ENCODE data around the gene RRAGC.
"Not testable (repeated sequence)": the region's sequence is repeated elsewhere in the genome, so short reads cannot be mapped to it uniquely, and the experiment has no call there.

RRAGC gene

GRCh38 chr1:38815903-38816627 lies 43.5 kb downstream of the RRAGC start:
- DNase-seq (ENCODE audit: low spot score): peak; percentile 7

DNA sequence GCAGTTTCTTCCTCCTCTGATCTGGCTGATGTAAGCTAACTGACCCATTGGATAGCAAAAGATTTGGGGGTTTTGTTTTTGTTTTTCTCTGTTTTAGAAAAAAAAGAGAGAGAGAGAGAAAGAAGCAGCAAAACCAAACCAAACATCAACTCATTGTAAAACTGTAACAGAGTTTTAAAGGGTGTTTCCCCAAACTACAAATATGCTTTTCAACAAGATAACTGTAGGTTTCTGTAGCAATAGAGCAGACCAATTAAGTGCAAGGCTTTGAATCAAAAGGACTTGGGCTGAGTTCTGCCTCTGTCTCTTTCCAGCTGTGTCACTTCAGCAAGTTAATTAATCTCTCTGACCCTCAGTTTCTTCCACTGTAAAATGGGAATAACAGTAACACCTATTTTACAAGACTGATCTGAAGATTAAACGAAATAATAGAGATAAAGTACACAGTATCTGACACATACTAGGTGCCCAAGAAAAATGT lies 44.5 kb downstream of the RRAGC start:
- DNase-seq (ENCODE audit: low spot score): no peak

- no peak for DNase-seq (ENCODE audit: low spot score)
These were observed 45.1 kb downstream of the RRAGC start for GRCh38 chr1:38814444-38814983.

DNA sequence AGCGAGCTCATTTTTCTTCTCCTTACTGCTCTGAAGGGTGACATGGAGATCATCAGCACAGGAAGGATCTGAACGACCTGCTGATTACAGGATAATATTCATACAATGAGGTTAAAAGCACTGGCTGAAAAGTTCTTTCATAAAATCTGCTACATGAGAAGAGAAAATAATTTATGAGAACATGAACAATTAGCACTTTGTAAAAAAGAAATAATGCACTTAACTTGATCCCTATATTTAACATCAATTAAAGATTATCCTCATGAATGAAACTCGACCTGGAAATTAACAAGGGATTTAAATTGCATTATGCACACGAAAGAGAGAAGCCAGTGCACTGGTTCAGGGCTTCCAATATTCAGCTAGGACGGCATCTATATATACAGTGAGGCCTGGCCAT lies 46.6 kb downstream of the RRAGC start:
- no peak for DNase-seq (ENCODE audit: low spot score)

GRCh38 chr1:38811466-38811865 lies 48.1 kb downstream of the RRAGC start:
- not testable (repeated sequence) for DNase-seq (ENCODE audit: low spot score)

DNA sequence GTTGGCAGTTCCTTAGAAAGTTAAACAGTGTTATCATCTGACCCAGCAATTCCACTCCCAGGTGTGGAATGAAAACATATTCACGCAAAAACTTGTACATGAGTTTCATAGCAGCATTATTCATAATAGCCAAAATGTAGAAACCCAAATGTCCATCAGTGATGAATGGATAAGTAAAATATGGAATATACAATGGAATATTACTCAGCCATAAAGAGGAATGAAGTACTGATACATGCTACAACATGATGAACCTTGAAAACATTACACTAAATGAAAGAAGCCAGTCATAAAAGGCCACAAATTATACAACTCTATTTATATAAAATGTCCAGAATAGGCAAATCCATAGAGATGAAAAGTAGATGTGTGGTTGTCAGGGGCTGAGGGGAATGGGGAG lies 53.5 kb downstream of the RRAGC start:
- DNase-seq (ENCODE audit: low spot score): no peak

GRCh38 chr1:38805036-38805435 lies 54.5 kb downstream of the RRAGC start:
- DNase-seq (ENCODE audit: low spot score): no peak

- DNase-seq (ENCODE audit: low spot score): peak; percentile 6
These were observed 55.3 kb downstream of the RRAGC start for GRCh38 chr1:38804062-38804886.

- DNase-seq (ENCODE audit: low spot score): no peak
These were observed 55.9 kb downstream of the RRAGC start for GRCh38 chr1:38803647-38804046.

DNA sequence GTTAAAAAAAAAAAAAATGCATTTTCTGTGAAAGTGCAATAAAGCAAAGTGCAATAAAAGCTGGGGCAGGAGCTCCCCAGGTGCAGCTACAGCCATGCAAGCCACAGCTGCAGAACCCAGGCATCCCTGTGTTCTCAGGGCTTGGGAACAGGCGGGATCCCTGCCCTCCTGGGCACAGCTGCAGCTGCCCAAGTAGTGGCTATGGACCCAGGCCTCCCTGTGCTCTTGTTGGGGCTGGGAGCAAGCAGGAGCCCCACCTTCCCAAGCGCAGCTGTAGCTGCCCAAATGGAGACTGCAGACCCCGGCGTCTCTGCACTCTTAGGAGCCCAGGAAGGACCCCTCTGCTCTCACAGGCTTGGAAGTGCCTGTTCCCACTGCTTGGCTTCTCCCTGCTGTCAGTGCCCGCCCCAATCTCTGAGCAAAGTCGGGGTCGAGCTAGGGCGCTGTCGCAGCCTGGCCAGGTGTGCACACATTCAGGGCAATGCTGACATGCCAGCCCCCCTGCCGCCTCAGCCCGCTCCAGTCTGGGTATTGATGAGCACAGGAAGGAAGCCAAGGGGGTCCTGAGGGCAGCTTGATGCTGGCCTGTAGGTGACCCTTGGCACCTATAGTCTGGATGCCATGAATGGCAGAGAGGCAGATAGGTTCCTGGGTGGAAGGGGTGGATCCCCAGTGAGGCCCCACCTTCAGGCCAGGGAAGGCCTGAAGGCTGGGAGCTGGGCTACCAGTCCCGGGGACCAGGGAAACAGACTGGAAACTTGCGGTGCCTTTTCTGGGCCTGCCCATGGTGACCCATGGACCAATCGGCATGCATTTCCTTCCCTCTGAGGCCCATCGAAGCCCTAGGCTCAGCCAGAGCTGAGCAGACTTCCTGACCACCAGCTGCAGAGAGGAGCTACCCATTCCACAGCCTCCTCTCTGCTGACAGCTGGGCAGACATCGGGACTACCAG lies 58.6 kb downstream of the RRAGC start:
- no peak for DNase-seq (ENCODE audit: low spot score)

- no peak for DNase-seq (ENCODE audit: low spot score)
These were observed 66.3 kb downstream of the RRAGC start for GRCh38 chr1:38793299-38793698.

- no peak for DNase-seq (ENCODE audit: low spot score)
These were observed 67.7 kb downstream of the RRAGC start for GRCh38 chr1:38791892-38792291.

GRCh38 chr1:38791164-38791515 lies 68.4 kb downstream of the RRAGC start:
- DNase-seq (ENCODE audit: low spot score): no peak

GRCh38 chr1:38790422-38791163 lies 69.0 kb downstream of the RRAGC start:
- DNase-seq (ENCODE audit: low spot score): no peak

- peak; percentile 26 for DNase-seq (ENCODE audit: low spot score)
These were observed 69.9 kb downstream of the RRAGC start for GRCh38 chr1:38789498-38790169.

DNA sequence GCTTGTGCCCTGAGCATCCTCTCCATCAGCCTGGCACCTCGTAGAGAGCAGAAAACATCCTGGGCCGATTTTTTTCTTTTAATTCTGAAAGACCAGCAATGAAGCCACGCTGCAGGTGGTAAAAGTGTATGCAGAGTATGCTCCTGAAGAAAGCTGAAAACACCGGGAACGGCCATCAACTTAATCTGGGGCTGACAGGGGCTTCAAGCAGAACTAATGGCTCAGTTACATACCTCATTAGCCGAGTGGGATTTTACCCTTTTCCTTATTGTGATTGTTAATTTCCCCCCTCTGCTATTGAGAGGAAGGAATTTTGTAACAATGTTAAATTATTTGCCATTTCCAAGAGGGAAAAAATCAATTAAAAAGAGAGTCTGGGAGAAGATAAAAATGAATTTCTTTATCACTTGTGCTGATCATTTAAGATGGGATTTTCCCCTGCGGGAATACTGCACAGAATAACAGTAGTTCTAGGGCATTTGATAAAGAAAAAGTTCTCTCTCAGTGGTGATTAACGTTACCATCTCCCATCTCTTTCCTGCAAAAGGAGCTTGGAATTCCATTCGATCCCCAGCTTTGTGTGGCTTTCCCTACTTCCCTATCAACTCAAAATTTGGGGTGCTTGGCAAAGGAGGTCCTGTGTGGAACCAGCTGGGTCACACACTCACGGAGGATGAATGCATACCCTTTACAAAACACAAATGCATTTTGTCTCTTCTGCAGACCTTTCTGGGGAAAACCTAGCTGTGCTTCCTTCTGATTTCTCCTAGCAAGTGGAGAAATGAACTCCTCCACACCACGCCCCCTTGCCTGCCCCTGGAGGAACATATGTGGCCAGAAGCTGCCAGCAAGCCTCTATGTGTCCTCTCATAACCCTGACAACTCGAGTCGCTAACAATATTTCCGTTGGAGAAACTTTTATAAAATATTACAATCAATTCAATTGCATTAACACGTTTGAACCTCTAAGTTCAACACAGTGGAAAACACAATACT lies 70.9 kb downstream of the RRAGC start:
- DNase-seq (ENCODE audit: low spot score): no peak
